Measurements from ENCODE around the gene CNRIP1.

GRCh38 chr2:68311033-68311432 lies 8.7 kb downstream of the CNRIP1 start:
- no peak for TF ChIP-seq TP53 (CRISPR knock-in tag; IDR thresholded peaks at IDR 0.05)
- no peak for TF ChIP-seq CTCF (IDR thresholded peaks at IDR 0.05)
- TF ChIP-seq, protein P1, sequence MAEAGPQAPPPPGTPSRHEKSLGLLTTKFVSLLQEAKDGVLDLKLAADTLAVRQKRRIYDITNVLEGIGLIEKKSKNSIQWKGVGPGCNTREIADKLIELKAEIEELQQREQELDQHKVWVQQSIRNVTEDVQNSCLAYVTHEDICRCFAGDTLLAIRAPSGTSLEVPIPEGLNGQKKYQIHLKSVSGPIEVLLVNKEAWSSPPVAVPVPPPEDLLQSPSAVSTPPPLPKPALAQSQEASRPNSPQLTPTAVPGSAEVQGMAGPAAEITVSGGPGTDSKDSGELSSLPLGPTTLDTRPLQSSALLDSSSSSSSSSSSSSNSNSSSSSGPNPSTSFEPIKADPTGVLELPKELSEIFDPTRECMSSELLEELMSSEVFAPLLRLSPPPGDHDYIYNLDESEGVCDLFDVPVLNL (CRISPR knock-in tag; IDR thresholded peaks at IDR 0.05; ENCODE audit: borderline replicate concordance, low read depth), result no peak
- TF ChIP-seq ZNF138 (CRISPR knock-in tag; conservative IDR thresholded peaks at IDR 0.05), result no peak
- TF ChIP-seq HMGXB4 (CRISPR knock-in tag; IDR thresholded peaks at IDR 0.05), result no peak
- TF ChIP-seq GRHL2 (CRISPR knock-in tag; IDR thresholded peaks at IDR 0.05; ENCODE audit: insufficient replicate concordance, severe bottlenecking), result no peak
- no peak for TF ChIP-seq ATF1 (CRISPR knock-in tag; IDR thresholded peaks at IDR 0.05)
